IPS-15b (cell line): ENCODE data around the gene NLK.
A peak's percentile ranks its signal among the peaks of the same experiment; 100 is the strongest.
"Not testable (repeated sequence)": the region's sequence is repeated elsewhere in the genome, so short reads cannot be mapped to it uniquely, and the experiment has no call there.

Experiments used
- H3K27me3 ChIP-seq: one replicate; pipeline ENCODE4 v1.6.1; 2013; ENCODE audit warnings: low read length; ENCODE audit not compliant: control insufficient read depth, insufficient read depth
- H3K36me3 ChIP-seq: one replicate; pipeline ENCODE4 v1.6.1; 2013; ENCODE audit warnings: low read length; ENCODE audit not compliant: control insufficient read depth, insufficient read depth
- H3K4me1 ChIP-seq: one replicate; pipeline ENCODE4 v1.6.1; 2013; ENCODE audit warnings: mild to moderate bottlenecking, low read length; ENCODE audit not compliant: control insufficient read depth, insufficient read depth
- H3K4me3 ChIP-seq: one replicate; pipeline ENCODE4 v1.5.1; 2013; ENCODE audit warnings: low read depth, low read length
- H3K9ac ChIP-seq: one replicate; pipeline ENCODE4 v1.6.1; 2013; ENCODE audit warnings: low read depth, mild to moderate bottlenecking, low read length
- H3K9me3 ChIP-seq: one replicate; pipeline ENCODE4 v1.6.1; 2013; ENCODE audit warnings: mild to moderate bottlenecking, low read length; ENCODE audit not compliant: control insufficient read depth, insufficient read depth

NLK gene

GRCh38 chr17:28042657-28042720, at the start of gene NLK:
Gene NLK, plus strand, starts transcription at chr17:28042677. Its CDS starts 197 bp downstream, at chr17:28042874.
- H3K9ac ChIP-seq = peak within 1 kb of the TSS; percentile 51
- H3K4me1 ChIP-seq = peaks cover 11% of the 10 kb centered on the region
- H3K9me3 ChIP-seq = no peaks in the 10 kb centered on the region
- H3K4me3 ChIP-seq = peak within 1 kb of the TSS; percentile 73
- no peaks in the 10 kb centered on the region for H3K27me3 ChIP-seq
- no peaks in the 10 kb centered on the region for H3K36me3 ChIP-seq

- Histone ChIP-seq H3K4me3 (no peak overlapping the region), H3K9ac (no peak overlapping the region), H3K4me1 (peaks cover 5% of the 10 kb centered on the region), H3K36me3 (no peaks in the 10 kb centered on the region), H3K27me3 (peaks cover 3% of the 10 kb centered on the region), H3K9me3 (no peaks in the 10 kb centered on the region)
These were observed 49.2 kb upstream of the NLK start for GRCh38 chr17:27993161-27993695.

GRCh38 chr17:27993723-27994310, 48.7 kb upstream of the NLK start:
- Histone ChIP-seq H3K27me3 (peaks cover 3% of the 10 kb centered on the region), H3K9ac (no peak overlapping the region), H3K4me3 (no peak overlapping the region), H3K9me3 (no peaks in the 10 kb centered on the region), H3K36me3 (no peaks in the 10 kb centered on the region), H3K4me1 (peaks cover 5% of the 10 kb centered on the region)

GRCh38 chr17:27994586-27994985, 47.9 kb upstream of the NLK start:
- Histone ChIP-seq H3K36me3 (no peaks in the 10 kb centered on the region), H3K4me1 (peaks cover 5% of the 10 kb centered on the region), H3K27me3 (peaks cover 3% of the 10 kb centered on the region), H3K9me3 (no peaks in the 10 kb centered on the region), H3K4me3 (no peak overlapping the region), H3K9ac (no peak overlapping the region)

GRCh38 chr17:27995554-27995953, 46.9 kb upstream of the NLK start:
- H3K4me3 ChIP-seq = no peak overlapping the region
- peaks cover 3% of the 10 kb centered on the region for H3K27me3 ChIP-seq
- no peaks in the 10 kb centered on the region for H3K36me3 ChIP-seq
- H3K9ac ChIP-seq = no peak overlapping the region
- H3K9me3 ChIP-seq = no peaks in the 10 kb centered on the region
- peaks cover 5% of the 10 kb centered on the region for H3K4me1 ChIP-seq

- Histone ChIP-seq H3K9me3 (no peaks in the 10 kb centered on the region), H3K4me1 (peaks cover 5% of the 10 kb centered on the region), H3K9ac (no peak overlapping the region), H3K36me3 (no peaks in the 10 kb centered on the region), H3K4me3 (no peak overlapping the region), H3K27me3 (peaks cover 3% of the 10 kb centered on the region)
These were observed 46.1 kb upstream of the NLK start for GRCh38 chr17:27996202-27997043.

- Histone ChIP-seq H3K9me3 (no peaks in the 10 kb centered on the region), H3K27me3 (peaks cover 3% of the 10 kb centered on the region), H3K4me3 (no peak overlapping the region), H3K4me1 (peaks cover 5% of the 10 kb centered on the region), H3K9ac (no peak overlapping the region), H3K36me3 (no peaks in the 10 kb centered on the region)
These were observed 45.5 kb upstream of the NLK start for GRCh38 chr17:27997044-27997401.

GRCh38 chr17:27997522-27997921, 45.0 kb upstream of the NLK start:
- Histone ChIP-seq H3K27me3 (peaks cover 3% of the 10 kb centered on the region), H3K9ac (no peak overlapping the region), H3K36me3 (no peaks in the 10 kb centered on the region)

GRCh38 chr17:28001149-28001548, 41.3 kb upstream of the NLK start:
- Histone ChIP-seq H3K36me3 (no peaks in the 10 kb centered on the region), H3K27me3 (no peaks in the 10 kb centered on the region), H3K9ac (no peak overlapping the region), H3K4me3 (no peak overlapping the region), H3K9me3 (no peaks in the 10 kb centered on the region), H3K4me1 (no peaks in the 10 kb centered on the region)

More at GRCh38 chr17:27997522-27997921, 45.0 kb upstream of the NLK start:
- Histone ChIP-seq H3K9me3 (no peaks in the 10 kb centered on the region), H3K4me1 (peaks cover 5% of the 10 kb centered on the region), H3K4me3 (no peak overlapping the region)

GRCh38 chr17:28004344-28004743, 38.1 kb upstream of the NLK start:
- Histone ChIP-seq H3K9ac (no peak overlapping the region), H3K4me1 (no peaks in the 10 kb centered on the region), H3K9me3 (no peaks in the 10 kb centered on the region), H3K27me3 (no peaks in the 10 kb centered on the region), H3K4me3 (no peak overlapping the region), H3K36me3 (no peaks in the 10 kb centered on the region)

- H3K36me3 ChIP-seq, H3K4me1 ChIP-seq, H3K27me3 ChIP-seq, H3K9me3 ChIP-seq, H3K4me3 ChIP-seq, H3K9ac ChIP-seq: not testable (repeated sequence)
These were observed 34.6 kb upstream of the NLK start for GRCh38 chr17:28007925-28008324.

GRCh38 chr17:28008513-28008912, 34.0 kb upstream of the NLK start:
- Histone ChIP-seq H3K36me3 (no peaks in the 10 kb centered on the region), H3K9me3 (no peaks in the 10 kb centered on the region), H3K9ac (no peak overlapping the region), H3K27me3 (no peaks in the 10 kb centered on the region), H3K4me1 (no peaks in the 10 kb centered on the region), H3K4me3 (no peak overlapping the region)
